DMS79 (cell line): ENCODE results near the gene PRSS48.
"Not testable (repeated sequence)": the region's sequence is repeated elsewhere in the genome, so short reads cannot be mapped to it uniquely, and the experiment has no call there.

ENCODE experiments used
- DNase-seq: peaks from one replicate; lab custom pipeline; 2025; lab: John Stamatoyannopoulos, UW

Gene PRSS48

GRCh38 chr4:151276787-151277562, at the start of gene PRSS48:
PRSS48 (plus strand) TSS chr4:151277161; CDS start chr4:151277173, 12 bp downstream.
- no peak for DNase-seq

- no peak for DNase-seq
Observed at GRCh38 chr4:151227172-151227571, 49.8 kb upstream of the PRSS48 start.

- DNase-seq: no peak
Observed at GRCh38 chr4:151227731-151228130, 49.2 kb upstream of the PRSS48 start.

GRCh38 chr4:151228189-151229119, 48.5 kb upstream of the PRSS48 start:
- no peak for DNase-seq

- no peak for DNase-seq
Observed at GRCh38 chr4:151231915-151232595, 44.9 kb upstream of the PRSS48 start.

GRCh38 chr4:151233600-151233999, 43.4 kb upstream of the PRSS48 start:
- no peak for DNase-seq

GRCh38 chr4:151235373-151235772, 41.6 kb upstream of the PRSS48 start:
- DNase-seq: not testable (repeated sequence)

GRCh38 chr4:151236036-151236435, 40.9 kb upstream of the PRSS48 start:
- no peak for DNase-seq

GRCh38 chr4:151238477-151238876, 38.5 kb upstream of the PRSS48 start:
- DNase-seq: no peak

GRCh38 chr4:151239608-151240007, 37.4 kb upstream of the PRSS48 start:
- no peak for DNase-seq

GRCh38 chr4:151242305-151242704, 34.7 kb upstream of the PRSS48 start:
- DNase-seq: no peak

- DNase-seq: no peak
Observed at GRCh38 chr4:151246742-151247141, 30.2 kb upstream of the PRSS48 start.

GRCh38 chr4:151247395-151247794, 29.6 kb upstream of the PRSS48 start:
- DNase-seq: no peak

GRCh38 chr4:151248519-151248918, 28.4 kb upstream of the PRSS48 start:
- DNase-seq: no peak

- DNase-seq: no peak
Observed at GRCh38 chr4:151250706-151251105, 26.3 kb upstream of the PRSS48 start.

- DNase-seq: no peak
Observed at GRCh38 chr4:151251603-151252304, 25.2 kb upstream of the PRSS48 start.

GRCh38 chr4:151255226-151255625, 21.7 kb upstream of the PRSS48 start:
- DNase-seq: not testable (repeated sequence)

GRCh38 chr4:151255680-151256079, 21.3 kb upstream of the PRSS48 start:
- DNase-seq: not testable (repeated sequence)

GRCh38 chr4:151256134-151256533, 20.8 kb upstream of the PRSS48 start:
- no peak for DNase-seq

- no peak for DNase-seq
Observed at GRCh38 chr4:151257704-151258103, 19.3 kb upstream of the PRSS48 start.

- DNase-seq: no peak
Observed at GRCh38 chr4:151259752-151260151, 17.2 kb upstream of the PRSS48 start.

- no peak for DNase-seq
Observed at GRCh38 chr4:151260526-151260925, 16.4 kb upstream of the PRSS48 start.
